Islet precursor cell (in vitro differentiated cells): Measurements from ENCODE around the gene MRS2.

Source experiments
- DNase-seq: peaks from one replicate; pipeline ENCODE4 v3.0.0-alpha.2; 2018

Gene MRS2

GRCh38 chr6:24432611-24433010, 29.9 kb downstream of the MRS2 start:
- DNase-seq, result no peak

- no peak for DNase-seq
Measured at GRCh38 chr6:24436979-24437378, 34.2 kb downstream of the MRS2 start.

GRCh38 chr6:24439858-24440539, 37.3 kb downstream of the MRS2 start:
- no peak for DNase-seq

GRCh38 chr6:24440897-24441598, 38.3 kb downstream of the MRS2 start:
- DNase-seq, result no peak

- no peak for DNase-seq
Measured at GRCh38 chr6:24441599-24441904, 38.8 kb downstream of the MRS2 start.

GRCh38 chr6:24444588-24444987, 41.9 kb downstream of the MRS2 start:
- DNase-seq, result no peak

GRCh38 chr6:24445704-24446103, 43.0 kb downstream of the MRS2 start:
- no peak for DNase-seq

- no peak for DNase-seq
Measured at GRCh38 chr6:24446670-24447069, 43.9 kb downstream of the MRS2 start.

GRCh38 chr6:24448396-24448795, 45.7 kb downstream of the MRS2 start:
- no peak for DNase-seq

- no peak for DNase-seq
Measured at GRCh38 chr6:24448828-24449525, 46.2 kb downstream of the MRS2 start.

- peak; percentile 61 for DNase-seq
Measured at GRCh38 chr6:24451581-24452388, 49.0 kb downstream of the MRS2 start.

GRCh38 chr6:24453921-24454320, 51.2 kb downstream of the MRS2 start:
- DNase-seq, result no peak

GRCh38 chr6:24454452-24454851, 51.7 kb downstream of the MRS2 start:
- no peak for DNase-seq

- DNase-seq, result no peak
Measured at GRCh38 chr6:24455061-24455460, 52.3 kb downstream of the MRS2 start.

GRCh38 chr6:24458134-24458533, 55.4 kb downstream of the MRS2 start:
- DNase-seq, result no peak

GRCh38 chr6:24458941-24459340, 56.2 kb downstream of the MRS2 start:
- no peak for DNase-seq

- no peak for DNase-seq
Measured at GRCh38 chr6:24460966-24461365, 58.2 kb downstream of the MRS2 start.

GRCh38 chr6:24464253-24465038, 61.7 kb downstream of the MRS2 start:
- DNase-seq, result no peak

- no peak for DNase-seq
Measured at GRCh38 chr6:24469811-24470210, 67.1 kb downstream of the MRS2 start.

- DNase-seq, result no peak
Measured at GRCh38 chr6:24472181-24472580, 69.4 kb downstream of the MRS2 start.
